ENCODE results near the gene SPAG9. TPM values are rescaled to one million over a fixed set of nuclear protein-coding genes. Genes with fewer than 3 reads are reported as not detected.

SPAG9 gene
- total RNA-seq, 2 experiments from 2014 or later = 39.8 to 43.2 TPM

DNA sequence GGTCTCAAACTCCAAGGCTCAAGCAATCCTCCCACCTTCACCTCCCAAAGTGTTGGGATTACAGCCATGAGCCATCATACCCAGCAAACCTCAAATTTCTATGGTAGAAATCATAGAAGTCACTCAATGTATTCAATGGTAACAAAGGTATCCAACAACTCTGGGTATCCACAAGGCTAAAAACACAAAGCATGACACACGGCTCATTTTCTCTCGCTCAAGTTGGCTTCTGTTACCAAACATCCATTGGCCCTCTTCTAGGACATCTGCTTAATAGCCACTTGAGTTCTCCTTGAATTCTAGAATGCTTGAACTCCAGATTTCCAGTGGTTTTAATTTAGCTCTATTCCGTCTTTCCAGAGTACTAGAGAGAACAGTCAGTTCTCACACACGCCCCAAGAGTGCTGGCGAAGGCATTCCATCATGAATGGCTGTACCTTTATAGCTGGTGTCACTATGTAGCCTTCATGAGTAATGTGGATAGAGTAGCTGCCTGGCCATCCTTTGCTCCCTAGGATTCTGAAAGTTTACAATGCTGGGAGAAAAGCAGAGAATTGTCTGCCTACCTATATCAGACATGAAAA is 42.6 kb downstream of the SPAG9 start:
- Mint-ChIP-seq H3K4me3 (no peak overlapping the region), H3K27me3 (ENCODE audit: low read depth) (no peaks in the 10 kb centered on the region), H3K27ac (no peak overlapping the region), H3K4me1 (ENCODE audit: low read depth) (no peaks in the 10 kb centered on the region), H3K9me3 (no peaks in the 10 kb centered on the region), H3K36me3 (ENCODE audit: low read depth) (peaks cover 17% of the 10 kb centered on the region)
- intact Hi-C loops (cut with micrococcal nuclease) = no loop called here
- DNase-seq = no peak
- CTCF ChIA-PET = no interaction called here

DNA sequence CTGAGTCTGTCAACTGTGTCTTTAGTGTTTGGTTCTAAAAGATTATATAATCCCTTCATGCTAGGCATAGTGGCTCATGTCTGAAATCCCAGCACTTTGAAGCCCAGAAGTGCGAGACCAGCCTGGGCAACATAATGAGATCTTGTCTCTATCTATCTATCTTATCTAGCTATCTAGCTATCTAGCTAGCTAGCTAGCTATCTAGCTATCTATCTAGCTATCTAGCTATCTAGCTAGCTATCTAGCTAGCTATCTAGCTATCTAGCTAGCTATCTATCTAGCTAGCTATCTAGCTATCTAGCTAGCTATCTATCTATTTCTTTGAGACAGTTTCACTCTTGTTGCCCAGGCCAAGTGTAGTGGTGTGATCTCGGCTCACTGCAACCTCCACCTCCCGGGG is 43.8 kb downstream of the SPAG9 start:
- Mint-ChIP-seq H3K9me3 (no peaks in the 10 kb centered on the region), H3K4me1 (ENCODE audit: low read depth) (no peaks in the 10 kb centered on the region), H3K4me3 (no peak overlapping the region), H3K36me3 (ENCODE audit: low read depth) (peaks cover 18% of the 10 kb centered on the region), H3K27me3 (ENCODE audit: low read depth) (no peaks in the 10 kb centered on the region), H3K27ac (no peak overlapping the region)
- DNase-seq = no peak
- intact Hi-C loops (cut with micrococcal nuclease) = no loop called here
- CTCF ChIA-PET = no interaction called here

DNA sequence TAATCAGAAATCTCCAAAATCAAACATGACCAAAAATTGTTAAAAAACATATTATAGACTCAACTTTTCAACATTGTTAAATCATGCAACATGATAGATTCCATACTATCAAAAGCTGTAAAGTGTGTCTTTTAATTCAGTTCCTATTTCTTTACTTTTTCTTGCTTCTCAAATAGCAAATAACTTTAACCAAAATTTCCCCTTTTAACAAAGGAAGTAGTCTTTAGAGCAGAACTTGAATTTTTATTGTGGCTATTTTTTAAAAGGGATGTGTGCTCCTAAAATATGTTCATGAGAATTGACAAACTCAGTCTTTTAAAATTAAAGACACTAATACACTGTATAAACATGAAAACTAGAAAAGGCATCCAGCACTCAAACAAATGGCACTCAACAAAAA is 49.1 kb downstream of the SPAG9 start:
- H3K4me1 Mint-ChIP-seq (ENCODE audit: low read depth) = peaks cover 9% of the 10 kb centered on the region
- H3K27ac Mint-ChIP-seq = no peak overlapping the region
- H3K36me3 Mint-ChIP-seq (ENCODE audit: low read depth) = peaks cover 4% of the 10 kb centered on the region
- no peak for DNase-seq
- CTCF ChIA-PET = no interaction called here
- intact Hi-C loops (cut with micrococcal nuclease) = no loop called here
- no peaks in the 10 kb centered on the region for H3K27me3 Mint-ChIP-seq (ENCODE audit: low read depth)
- no peaks in the 10 kb centered on the region for H3K9me3 Mint-ChIP-seq
- H3K4me3 Mint-ChIP-seq = no peak overlapping the region

DNA sequence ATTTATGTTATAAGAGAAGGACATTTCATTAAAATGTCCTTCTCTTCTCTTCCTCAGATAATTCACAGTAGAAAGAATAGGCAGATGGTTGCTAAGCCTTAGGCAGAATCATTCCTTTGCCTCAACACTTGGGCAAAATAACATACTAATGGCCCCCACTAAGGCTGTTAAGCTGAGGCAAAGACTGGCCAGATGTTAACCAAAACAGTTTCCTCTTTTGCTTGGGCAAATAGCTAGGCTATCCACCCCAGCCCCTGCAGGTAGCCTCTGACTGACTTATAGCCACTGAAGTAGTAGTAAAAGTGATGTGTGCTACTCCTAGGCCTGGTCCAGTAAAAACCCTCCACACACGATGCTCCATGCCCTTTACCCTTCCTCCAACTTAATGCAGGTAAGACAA is 55.2 kb downstream of the SPAG9 start:
- Mint-ChIP-seq H3K4me1 (ENCODE audit: low read depth) (peaks cover 9% of the 10 kb centered on the region), H3K27me3 (ENCODE audit: low read depth) (no peaks in the 10 kb centered on the region), H3K36me3 (ENCODE audit: low read depth) (peaks cover 1% of the 10 kb centered on the region), H3K9me3 (no peaks in the 10 kb centered on the region), H3K27ac (no peak overlapping the region), H3K4me3 (no peak overlapping the region)
- DNase-seq = no peak
- intact Hi-C loops (cut with micrococcal nuclease) = no loop called here
- CTCF ChIA-PET = interaction anchor here (0.7 kb wide), 2 partner anchors 9 to 451 kb away, joined by 3 read pairs; no protein-coding TSS in a partner anchor

DNA sequence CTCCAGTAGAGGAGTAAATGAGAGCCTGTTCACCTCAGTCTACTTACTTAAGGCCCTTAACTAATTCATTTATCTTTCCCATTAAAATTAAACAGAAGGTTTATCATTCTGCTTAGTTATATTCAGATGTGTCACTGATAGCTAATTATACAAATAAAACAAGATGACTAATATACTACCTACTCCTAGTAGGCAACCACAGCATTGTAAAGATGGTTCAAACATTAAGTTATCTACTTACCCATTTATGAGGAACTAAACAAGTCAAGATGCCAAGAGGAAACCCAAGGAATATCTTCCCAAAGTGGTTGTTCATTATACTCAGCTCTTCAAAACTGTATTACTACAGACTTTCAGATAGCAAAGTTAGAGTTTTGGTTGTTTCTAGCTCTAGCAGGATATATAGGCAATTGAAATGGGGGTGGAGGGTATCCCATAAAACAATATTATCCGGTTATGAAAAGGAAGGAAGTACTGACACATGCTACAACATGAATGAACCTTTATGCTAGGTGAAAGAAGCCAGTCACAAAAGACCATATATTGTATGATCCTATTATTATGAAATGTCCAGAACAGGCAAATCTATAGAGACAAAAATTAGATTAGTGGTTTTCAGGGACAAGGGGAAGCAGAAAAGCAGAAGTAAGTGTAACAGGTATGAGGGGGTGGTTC is 56.5 kb downstream of the SPAG9 start:
- Mint-ChIP-seq H3K27ac (no peak overlapping the region), H3K27me3 (ENCODE audit: low read depth) (no peaks in the 10 kb centered on the region), H3K4me3 (no peak overlapping the region), H3K9me3 (no peaks in the 10 kb centered on the region), H3K4me1 (ENCODE audit: low read depth) (peaks cover 9% of the 10 kb centered on the region), H3K36me3 (ENCODE audit: low read depth) (peaks cover 1% of the 10 kb centered on the region)
- CTCF ChIA-PET = no interaction called here
- intact Hi-C loops (cut with micrococcal nuclease) = no loop called here
- no peak for DNase-seq

DNA sequence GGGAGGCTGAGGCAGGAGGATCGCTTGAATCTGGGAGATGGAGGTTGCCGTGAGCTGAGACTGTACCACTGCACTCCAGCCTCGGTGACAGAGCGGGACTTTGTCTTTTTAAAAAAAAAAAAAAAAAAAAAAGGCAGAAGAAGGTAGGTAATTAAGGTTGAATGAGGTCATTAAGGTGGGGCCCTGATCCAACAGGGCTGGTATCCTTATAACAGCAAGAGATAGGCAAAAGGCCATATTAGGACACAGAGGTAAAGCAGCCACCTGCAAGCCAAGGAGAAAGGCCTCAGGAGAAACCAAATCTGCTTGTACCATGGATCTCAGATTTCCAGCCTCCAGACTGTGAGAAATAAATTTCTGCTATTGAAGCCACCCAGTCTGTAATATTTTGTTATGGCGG is 60.3 kb downstream of the SPAG9 start:
- intact Hi-C loops (cut with micrococcal nuclease) = no loop called here
- Mint-ChIP-seq H3K4me1 (ENCODE audit: low read depth) (no peaks in the 10 kb centered on the region), H3K27ac (no peak overlapping the region), H3K4me3 (no peak overlapping the region), H3K36me3 (ENCODE audit: low read depth) (peaks cover under 1% of the 10 kb centered on the region), H3K9me3 (no peaks in the 10 kb centered on the region), H3K27me3 (ENCODE audit: low read depth) (no peaks in the 10 kb centered on the region)
- CTCF ChIA-PET = interaction anchor here (0.7 to 1.3 kb wide), 4 partner anchors 38 to 61 kb away, joined by 3 to 5 read pairs (median 3); no protein-coding TSS in a partner anchor
- no peak for DNase-seq

DNA sequence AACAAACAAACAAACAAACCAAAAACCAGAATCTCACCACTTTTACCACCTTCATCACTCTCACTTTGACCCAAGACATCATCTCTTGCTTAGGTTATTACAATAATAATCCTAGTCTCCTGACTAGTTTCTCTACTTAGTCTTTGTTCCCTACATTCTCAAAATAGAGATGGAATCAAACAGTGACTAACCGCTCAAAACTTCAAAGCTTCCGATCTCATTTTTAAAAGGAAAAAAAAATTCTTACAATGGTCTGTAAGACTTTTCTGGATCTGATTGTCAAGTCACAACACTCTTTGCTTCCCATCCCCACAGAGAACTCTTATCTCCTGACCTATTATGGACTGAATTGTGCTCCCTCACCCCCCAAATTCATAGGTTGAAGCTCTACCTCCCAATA is 60.9 kb downstream of the SPAG9 start:
- CTCF ChIA-PET = interaction anchor here (0.7 to 1.3 kb wide), 3 partner anchors 38 to 61 kb away, joined by 3 to 5 read pairs (median 3); no protein-coding TSS in a partner anchor
- H3K27ac Mint-ChIP-seq = no peak overlapping the region
- peaks cover 1% of the 10 kb centered on the region for H3K36me3 Mint-ChIP-seq (ENCODE audit: low read depth)
- no peak overlapping the region for H3K4me3 Mint-ChIP-seq
- intact Hi-C loops (cut with micrococcal nuclease) = no loop called here
- H3K9me3 Mint-ChIP-seq = no peaks in the 10 kb centered on the region
- H3K27me3 Mint-ChIP-seq (ENCODE audit: low read depth) = no peaks in the 10 kb centered on the region
- DNase-seq = no peak
- no peaks in the 10 kb centered on the region for H3K4me1 Mint-ChIP-seq (ENCODE audit: low read depth)

DNA sequence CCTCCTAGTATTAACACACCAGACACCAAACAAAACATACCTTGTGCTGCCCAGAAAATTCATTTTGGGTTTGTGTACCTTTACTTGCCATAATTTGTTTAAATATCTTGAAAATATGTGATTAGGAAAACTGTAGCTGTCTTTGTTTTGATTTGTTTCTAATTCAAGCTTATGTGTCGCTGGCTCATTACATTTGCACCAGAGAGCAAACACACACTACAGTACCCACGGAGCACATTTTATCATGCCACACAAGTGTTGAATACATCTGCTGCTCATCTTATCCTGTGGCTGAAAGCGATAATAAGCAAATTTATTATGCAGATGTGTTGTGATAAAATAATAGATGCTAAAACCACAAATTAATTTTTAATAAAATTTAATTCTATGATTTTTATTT is 63.1 kb downstream of the SPAG9 start:
- H3K9me3 Mint-ChIP-seq = no peaks in the 10 kb centered on the region
- DNase-seq = no peak
- intact Hi-C loops (cut with micrococcal nuclease) = no loop called here

DNA sequence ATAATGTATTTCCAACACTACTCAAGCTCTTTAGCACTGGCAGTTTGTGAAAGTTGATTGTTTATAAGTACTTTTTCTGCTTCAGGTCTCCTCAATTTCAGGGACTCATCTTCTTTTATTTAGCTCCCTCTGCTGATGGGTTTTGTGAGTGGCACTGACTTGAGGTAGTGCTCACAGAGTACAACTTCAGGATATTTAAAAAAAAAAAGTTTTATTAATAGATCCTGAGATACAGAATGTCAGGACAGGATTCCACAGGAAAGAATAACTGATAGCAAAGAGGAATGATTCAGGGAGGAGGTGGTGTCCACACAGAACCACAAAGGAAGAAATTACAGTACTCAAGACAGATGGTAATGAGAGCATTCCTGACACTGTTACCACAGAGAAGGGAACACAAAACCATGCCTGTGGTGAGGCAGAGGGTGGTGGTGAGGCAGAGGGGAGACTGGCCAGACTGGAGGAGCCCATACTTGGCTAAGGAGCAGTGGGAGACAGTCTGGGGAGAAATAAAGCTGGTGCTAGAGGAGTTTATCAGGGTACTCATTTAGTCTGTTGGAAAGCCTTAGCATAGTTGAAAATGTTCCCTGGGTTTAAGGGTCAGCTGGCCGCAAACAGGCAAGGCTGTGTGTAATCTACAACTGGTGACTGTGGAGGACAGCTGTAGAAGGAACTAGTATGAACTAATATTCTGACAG is 63.7 kb downstream of the SPAG9 start:
- intact Hi-C loops (cut with micrococcal nuclease) = loop anchor here (1.0 kb wide), 2 partner anchors 56 to 96 kb away; partner anchors contain the start of gene NME1
- no peak overlapping the region for H3K4me3 Mint-ChIP-seq
- peak; percentile 39 for DNase-seq
- no peak overlapping the region for H3K27ac Mint-ChIP-seq
- no peaks in the 10 kb centered on the region for H3K9me3 Mint-ChIP-seq
- H3K4me1 Mint-ChIP-seq (ENCODE audit: low read depth) = no peaks in the 10 kb centered on the region
- no peaks in the 10 kb centered on the region for H3K27me3 Mint-ChIP-seq (ENCODE audit: low read depth)
- CTCF ChIA-PET = interaction anchor here (0.5 to 4.5 kb wide), 15 partner anchors 8 to 274 kb away, joined by 3 to 36 read pairs (median 3); partner anchors contain the start of gene NME1
- H3K36me3 Mint-ChIP-seq (ENCODE audit: low read depth) = peaks cover 1% of the 10 kb centered on the region

More for the DNA sequence above, 63.1 kb downstream of the SPAG9 start:
- no peak overlapping the region for H3K27ac Mint-ChIP-seq
- no peaks in the 10 kb centered on the region for H3K27me3 Mint-ChIP-seq (ENCODE audit: low read depth)
- H3K4me3 Mint-ChIP-seq = no peak overlapping the region
- CTCF ChIA-PET = interaction anchor here (0.6 to 4.5 kb wide), 9 partner anchors 9 to 274 kb away, joined by 3 to 36 read pairs (median 5); partner anchors contain the start of gene NME1
- H3K36me3 Mint-ChIP-seq (ENCODE audit: low read depth) = peaks cover 1% of the 10 kb centered on the region
- no peaks in the 10 kb centered on the region for H3K4me1 Mint-ChIP-seq (ENCODE audit: low read depth)

DNA sequence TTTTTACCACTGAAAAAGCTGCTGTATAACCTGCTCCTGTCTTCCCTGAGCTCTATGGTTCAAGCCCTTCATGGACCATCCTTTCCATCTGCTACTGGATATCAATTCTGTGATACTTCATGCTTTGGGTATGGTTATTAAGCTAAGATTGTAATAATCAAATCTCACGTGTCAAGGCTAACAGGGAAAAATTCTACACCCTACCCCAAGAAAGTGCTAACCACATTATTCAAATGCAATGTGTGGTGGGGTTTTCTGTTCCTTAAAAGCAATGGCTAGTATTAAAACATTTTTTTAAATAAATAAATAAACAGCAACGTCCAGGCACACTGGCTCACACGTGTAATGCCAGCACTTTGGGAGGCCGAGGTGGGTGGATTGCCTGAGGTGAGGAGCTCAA is 65.9 kb downstream of the SPAG9 start:
- Mint-ChIP-seq H3K36me3 (ENCODE audit: low read depth) (peaks cover 5% of the 10 kb centered on the region), H3K4me1 (ENCODE audit: low read depth) (no peaks in the 10 kb centered on the region), H3K4me3 (no peak overlapping the region), H3K27ac (no peak overlapping the region), H3K9me3 (no peaks in the 10 kb centered on the region), H3K27me3 (ENCODE audit: low read depth) (no peaks in the 10 kb centered on the region)
- CTCF ChIA-PET = interaction anchor here (0.6 to 4.5 kb wide), 3 partner anchors 26 to 75 kb away, joined by 3 to 36 read pairs (median 3); no protein-coding TSS in a partner anchor
- no peak for DNase-seq
- intact Hi-C loops (cut with micrococcal nuclease) = no loop called here

DNA sequence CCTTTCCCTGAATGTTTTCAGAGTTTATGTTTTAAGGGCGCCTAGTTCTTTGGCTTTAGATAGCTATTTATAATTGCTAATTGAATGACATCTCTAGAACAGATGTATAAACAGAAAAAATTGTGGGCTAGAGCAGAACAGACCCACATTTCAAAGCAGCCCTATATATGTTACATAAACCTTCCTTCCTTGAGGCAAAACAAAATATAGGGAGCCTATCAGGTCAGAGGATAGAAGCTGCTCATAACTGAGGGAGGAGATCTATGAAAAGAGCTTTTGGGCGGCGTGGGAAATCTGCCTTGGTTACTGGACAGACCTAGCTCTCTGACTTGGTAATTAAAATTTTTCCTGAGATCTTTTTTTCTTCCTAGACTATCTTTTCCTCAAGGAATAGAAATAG is 68.4 kb downstream of the SPAG9 start:
- no peak overlapping the region for H3K4me3 Mint-ChIP-seq
- no peaks in the 10 kb centered on the region for H3K9me3 Mint-ChIP-seq
- H3K27ac Mint-ChIP-seq = no peak overlapping the region
- CTCF ChIA-PET = no interaction called here
- no peaks in the 10 kb centered on the region for H3K4me1 Mint-ChIP-seq (ENCODE audit: low read depth)
- DNase-seq = no peak
- H3K27me3 Mint-ChIP-seq (ENCODE audit: low read depth) = no peaks in the 10 kb centered on the region
- intact Hi-C loops (cut with micrococcal nuclease) = no loop called here
- peaks cover 5% of the 10 kb centered on the region for H3K36me3 Mint-ChIP-seq (ENCODE audit: low read depth)

DNA sequence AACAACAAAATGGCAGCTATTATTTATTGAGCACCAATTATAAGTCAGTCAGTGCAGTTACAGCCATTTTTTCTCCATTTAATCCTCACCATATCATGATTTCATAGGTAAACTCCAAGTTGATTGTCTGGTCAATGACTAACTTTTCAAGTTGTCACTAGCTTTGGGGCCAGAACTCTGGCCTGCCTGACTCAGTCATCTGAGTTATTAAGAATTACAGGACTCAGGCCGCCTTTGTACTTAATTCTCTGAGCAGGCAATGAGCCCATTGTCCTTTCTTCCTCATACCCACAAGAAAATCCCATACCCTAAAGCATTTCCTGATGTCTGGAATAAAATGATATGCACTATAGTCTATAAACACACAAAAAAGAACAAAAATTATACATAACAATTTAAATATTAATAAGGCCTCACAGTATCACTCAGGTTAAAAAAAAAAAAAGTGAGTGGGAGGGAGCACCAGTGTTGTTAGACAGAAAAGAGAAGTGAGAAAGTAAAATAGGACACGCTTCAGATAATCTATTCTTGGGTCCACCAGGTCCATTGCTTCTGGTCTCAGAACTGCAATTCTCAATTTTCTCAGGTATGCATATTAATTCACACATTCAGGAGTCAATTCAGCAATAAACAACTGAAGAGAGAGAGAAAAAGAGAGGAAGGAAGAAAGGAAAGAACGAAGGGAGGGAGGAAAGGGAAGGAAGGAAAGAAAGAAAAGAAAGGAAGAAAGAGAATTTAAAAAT is 70.2 kb downstream of the SPAG9 start:
- Mint-ChIP-seq H3K9me3 (no peaks in the 10 kb centered on the region), H3K27me3 (ENCODE audit: low read depth) (no peaks in the 10 kb centered on the region), H3K36me3 (ENCODE audit: low read depth) (peaks cover 5% of the 10 kb centered on the region), H3K4me3 (no peak overlapping the region), H3K4me1 (ENCODE audit: low read depth) (no peaks in the 10 kb centered on the region), H3K27ac (no peak overlapping the region)
- DNase-seq = no peak
- intact Hi-C loops (cut with micrococcal nuclease) = no loop called here
- CTCF ChIA-PET = no interaction called here
